Endothelial cell of umbilical vein (primary cell): ENCODE measurements around the gene PRR7.

Experiments used
- EZH2 ChIP-seq: IDR thresholded peaks from 2 replicates; pipeline ENCODE4 v1.6.1; 2012; ENCODE audit warnings: borderline replicate concordance, low read depth, mild to moderate bottlenecking, moderate library complexity, low read length, inconsistent platforms; ENCODE audit not compliant: severe bottlenecking
- JUN ChIP-seq: IDR thresholded peaks from 2 replicates; pipeline ENCODE4 v1.6.1; 2011; ENCODE audit warnings: borderline replicate concordance, low read depth; ENCODE audit not compliant: insufficient read length, insufficient read depth
- MYC ChIP-seq: IDR thresholded peaks from one replicate; pipeline ENCODE4 v1.6.1; 2011; ENCODE audit warnings: mild to moderate bottlenecking, low read depth, low read length

DNA sequence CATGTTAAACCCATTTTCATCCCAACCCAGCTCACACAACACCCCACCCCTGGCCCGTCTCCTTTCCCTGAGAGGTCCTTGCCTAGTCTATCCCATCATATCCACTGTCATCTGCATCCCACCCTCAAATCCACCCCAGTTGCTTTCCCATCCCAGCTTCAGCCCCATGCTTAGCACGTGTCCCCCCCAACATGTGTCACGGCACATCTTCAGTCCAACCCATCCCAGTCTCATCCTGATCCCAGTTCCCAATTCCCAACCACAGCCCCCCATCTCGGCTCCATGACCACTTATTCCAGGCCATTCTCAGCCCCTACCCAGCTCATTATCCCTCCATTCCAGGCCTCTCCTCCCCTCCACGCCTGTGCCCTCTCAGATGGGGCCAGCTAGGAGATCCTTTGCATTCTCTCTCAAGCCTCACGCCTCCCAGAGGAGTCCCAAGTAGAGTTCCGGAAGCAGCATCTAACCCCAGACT, 27.4 kb downstream of the PRR7 start:
- TF ChIP-seq EZH2 (no peak), MYC (no peak), JUN (no peak)
